ENCODE data around the gene TMEM8B. TPM values are rescaled to one million over a fixed set of nuclear protein-coding genes. Genes with fewer than 3 reads are reported as not detected.

The TMEM8B gene
- total and polyA plus RNA-seq, 10 of the 15 experiments (the other 5 are each of a cell fraction or from before 2014, with no cell fraction given) = 0.19 to 7.6 (median 2.5) TPM

GRCh38 chr9:35791297-35791921 lies 37.6 kb upstream of the TMEM8B start, which contains the start of gene NPR2:
TSS of gene NPR2 (plus strand) at chr9:35791591. CDS start at chr9:35792409, 818 bp downstream.
- H3K27ac ChIP-seq (ENCODE audit: control insufficient read depth, insufficient read depth) = no peak within 1 kb of the TSS
- FAIRE-seq (no peak), ATAC-seq (no peak), DNase-seq (ENCODE audit: low read depth, low spot score) (no peak)
- intact Hi-C loops (cut with micrococcal nuclease; ENCODE audit: unreplicated experiment) (loop anchor here (2.0 kb wide), 1 partner anchor 23 kb away; the partner anchor contains the start of gene HINT2), in situ Hi-C loops (cut with MboI) (no loop called here)
- SMC1A ChIA-PET (ENCODE audit: uncharacterized antibody, unreplicated experiment) = no interaction called here
- no peak within 1 kb of the TSS for H3K4me3 ChIP-seq
- no peaks in the 10 kb centered on the region for H3K79me2 ChIP-seq (ENCODE audit: control insufficient read depth, insufficient read depth, low read length)
- no peaks in the 10 kb centered on the region; a peak in 3 of 4 replicates for H3K36me3 ChIP-seq (ENCODE audit: control insufficient read depth in 2 of 2, insufficient read depth in 2 of 2, low read length in 1 of 2)
- H2AFZ ChIP-seq (ENCODE audit: control insufficient read depth, low read depth, low read length) = no peak within 1 kb of the TSS
- H3K4me2 ChIP-seq (ENCODE audit: control insufficient read depth, insufficient read depth) = no peak within 1 kb of the TSS
- RAD21 ChIA-PET (ENCODE audit: unreplicated experiment) = interaction anchor here (1.1 kb wide), 1 partner anchor 35 kb away, joined by 4 read pairs; no protein-coding TSS in a partner anchor
- 87% methylated on average over 6 of the region's 64 CpGs for WGBS (ENCODE audit: insufficient coverage, insufficient replicate concordance, low lambda C conversion rate, missing lambda C conversion rate)
- H3K9ac ChIP-seq (ENCODE audit: control insufficient read depth, insufficient read depth, low read length) = no peak within 1 kb of the TSS
- POLR2A ChIA-PET = no interaction called here
- H3K27me3 ChIP-seq (replicated peaks in 1 of 2; ENCODE audit: control insufficient read depth in 2 of 2, insufficient read depth in 2 of 2, low read length in 1 of 2) = no peaks in the 10 kb centered on the region
- H3K9me3 ChIP-seq (replicated peaks; ENCODE audit: control insufficient read depth, insufficient read depth, low read length) = no peaks in the 10 kb centered on the region
- TF ChIP-seq ATF3 (IDR thresholded peaks at IDR 0.05; ENCODE audit: borderline replicate concordance, extremely low read depth, low read depth, low read length) = no peak
- TF ChIP-seq, protein P1, sequence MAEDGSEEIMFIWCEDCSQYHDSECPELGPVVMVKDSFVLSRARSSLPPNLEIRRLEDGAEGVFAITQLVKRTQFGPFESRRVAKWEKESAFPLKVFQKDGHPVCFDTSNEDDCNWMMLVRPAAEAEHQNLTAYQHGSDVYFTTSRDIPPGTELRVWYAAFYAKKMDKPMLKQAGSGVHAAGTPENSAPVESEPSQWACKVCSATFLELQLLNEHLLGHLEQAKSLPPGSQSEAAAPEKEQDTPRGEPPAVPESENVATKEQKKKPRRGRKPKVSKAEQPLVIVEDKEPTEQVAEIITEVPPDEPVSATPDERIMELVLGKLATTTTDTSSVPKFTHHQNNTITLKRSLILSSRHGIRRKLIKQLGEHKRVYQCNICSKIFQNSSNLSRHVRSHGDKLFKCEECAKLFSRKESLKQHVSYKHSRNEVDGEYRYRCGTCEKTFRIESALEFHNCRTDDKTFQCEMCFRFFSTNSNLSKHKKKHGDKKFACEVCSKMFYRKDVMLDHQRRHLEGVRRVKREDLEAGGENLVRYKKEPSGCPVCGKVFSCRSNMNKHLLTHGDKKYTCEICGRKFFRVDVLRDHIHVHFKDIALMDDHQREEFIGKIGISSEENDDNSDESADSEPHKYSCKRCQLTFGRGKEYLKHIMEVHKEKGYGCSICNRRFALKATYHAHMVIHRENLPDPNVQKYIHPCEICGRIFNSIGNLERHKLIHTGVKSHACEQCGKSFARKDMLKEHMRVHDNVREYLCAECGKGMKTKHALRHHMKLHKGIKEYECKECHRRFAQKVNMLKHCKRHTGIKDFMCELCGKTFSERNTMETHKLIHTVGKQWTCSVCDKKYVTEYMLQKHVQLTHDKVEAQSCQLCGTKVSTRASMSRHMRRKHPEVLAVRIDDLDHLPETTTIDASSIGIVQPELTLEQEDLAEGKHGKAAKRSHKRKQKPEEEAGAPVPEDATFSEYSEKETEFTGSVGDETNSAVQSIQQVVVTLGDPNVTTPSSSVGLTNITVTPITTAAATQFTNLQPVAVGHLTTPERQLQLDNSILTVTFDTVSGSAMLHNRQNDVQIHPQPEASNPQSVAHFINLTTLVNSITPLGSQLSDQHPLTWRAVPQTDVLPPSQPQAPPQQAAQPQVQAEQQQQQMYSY (CRISPR knock-in tag; IDR thresholded peaks at IDR 0.05) = no peak
- no peak for TF ChIP-seq EGR1 (IDR thresholded peaks at IDR 0.05; ENCODE audit: borderline replicate concordance in 1 of 2, low read depth in 2 of 2, low read length in 2 of 2)
- no peak for TF ChIP-seq TCF7 (IDR thresholded peaks at IDR 0.05; ENCODE audit: borderline replicate concordance)
- CTCF ChIA-PET = interaction anchor here (1.2 to 2.3 kb wide), 3 partner anchors 32 to 91 kb away, joined by 3 to 7 read pairs (median 6); no protein-coding TSS in a partner anchor
- H4K20me1 ChIP-seq (ENCODE audit: control insufficient read depth, insufficient read depth) = no peaks in the 10 kb centered on the region; the same call in 1 of the 2 replicates
- no peaks in the 10 kb centered on the region; the same call in 1 of the 2 replicates for H3K4me1 ChIP-seq (ENCODE audit: control insufficient read depth, insufficient read depth, low read length)
- BruUV-seq (replicated peaks) = no TSS peak

Measured in GM12878 (cell line).